ENCODE data around the gene PDE4D. TPM values are rescaled to one million over a fixed set of nuclear protein-coding genes. Genes with fewer than 3 reads are reported as not detected.

Gene PDE4D
- total RNA-seq, 2 experiments from 2014 or later = 164 to 175 TPM

GRCh38 chr5:59497207-59497606, 396.3 kb downstream of the PDE4D start:
- no peak overlapping the region for H3K27ac Mint-ChIP-seq
- POLR2A ChIA-PET = no interaction called here
- H3K4me1 ChIP-seq (ENCODE audit: insufficient read depth, low read length) = no peaks in the 10 kb centered on the region
- CTCF ChIA-PET = no interaction called here
- H3K9me3 Mint-ChIP-seq = no peaks in the 10 kb centered on the region
- no peaks in the 10 kb centered on the region for H3K27me3 ChIP-seq (ENCODE audit: control insufficient read depth in 1 of 2, insufficient read depth in 2 of 2, low read length in 2 of 2)
- no peaks in the 10 kb centered on the region for H3K27me3 Mint-ChIP-seq
- H3K27ac ChIP-seq (ENCODE audit: low read depth in 1 of 2, low read length in 2 of 2) = no peak overlapping the region
- no peak for ATAC-seq (ENCODE audit: poor library complexity)
- H3K36me3 ChIP-seq (ENCODE audit: insufficient read depth, low read length) = no peaks in the 10 kb centered on the region
- H3K4me1 Mint-ChIP-seq (ENCODE audit: low read depth) = no peaks in the 10 kb centered on the region
- no peak for TF ChIP-seq CTCF (IDR thresholded peaks at IDR 0.05)
- peaks cover 0 to 12% of the 10 kb centered on the region in 2 experiments for H3K9me3 ChIP-seq (ENCODE audit: control insufficient read depth in 1 of 2, insufficient read depth in 1 of 2, low read length in 2 of 2)
- no peak overlapping the region for H3K4me3 ChIP-seq (ENCODE audit: low read length)
- intact Hi-C loops (cut with DNase I, micrococcal nuclease) = no loop called here
- no peak overlapping the region for H3K4me3 Mint-ChIP-seq
- DNase-seq = no peak
- H3K36me3 Mint-ChIP-seq (ENCODE audit: low read depth) = no peaks in the 10 kb centered on the region

GRCh38 chr5:59496524-59497134, 396.9 kb downstream of the PDE4D start:
- TF ChIP-seq CTCF (IDR thresholded peaks at IDR 0.05) = peak; percentile 17
- H3K4me1 Mint-ChIP-seq (ENCODE audit: low read depth) = no peaks in the 10 kb centered on the region
- H3K27me3 Mint-ChIP-seq = no peaks in the 10 kb centered on the region
- H3K27ac Mint-ChIP-seq = no peak overlapping the region
- DNase-seq (no peak), ATAC-seq (ENCODE audit: poor library complexity) (no peak)
- H3K9me3 Mint-ChIP-seq = no peaks in the 10 kb centered on the region
- H3K4me3 ChIP-seq (ENCODE audit: low read length) = no peak overlapping the region
- no peaks in the 10 kb centered on the region for H3K36me3 ChIP-seq (ENCODE audit: insufficient read depth, low read length)
- CTCF ChIA-PET = no interaction called here
- H3K36me3 Mint-ChIP-seq (ENCODE audit: low read depth) = no peaks in the 10 kb centered on the region
- peaks cover 0 to 12% of the 10 kb centered on the region in 2 experiments for H3K9me3 ChIP-seq (ENCODE audit: control insufficient read depth in 1 of 2, insufficient read depth in 1 of 2, low read length in 2 of 2)
- no peaks in the 10 kb centered on the region for H3K27me3 ChIP-seq (ENCODE audit: control insufficient read depth in 1 of 2, insufficient read depth in 2 of 2, low read length in 2 of 2)
- no peak overlapping the region for H3K27ac ChIP-seq (ENCODE audit: low read depth in 1 of 2, low read length in 2 of 2)
- POLR2A ChIA-PET = no interaction called here
- H3K4me1 ChIP-seq (ENCODE audit: insufficient read depth, low read length) = no peaks in the 10 kb centered on the region
- intact Hi-C loops (cut with DNase I, micrococcal nuclease) = no loop called here
- no peak overlapping the region for H3K4me3 Mint-ChIP-seq

- no peak overlapping the region for H3K27ac Mint-ChIP-seq
- no peak for DNase-seq
- no peaks in the 10 kb centered on the region for H3K4me1 Mint-ChIP-seq (ENCODE audit: low read depth)
- no peak for TF ChIP-seq CTCF (IDR thresholded peaks at IDR 0.05)
- intact Hi-C loops (cut with DNase I, micrococcal nuclease) = no loop called here
- H3K4me3 Mint-ChIP-seq = no peak overlapping the region
- H3K27me3 Mint-ChIP-seq = no peaks in the 10 kb centered on the region
- no peak for ATAC-seq (ENCODE audit: poor library complexity)
- peaks cover 0 to 12% of the 10 kb centered on the region in 2 experiments for H3K9me3 ChIP-seq (ENCODE audit: control insufficient read depth in 1 of 2, insufficient read depth in 1 of 2, low read length in 2 of 2)
- no peaks in the 10 kb centered on the region for H3K27me3 ChIP-seq (ENCODE audit: control insufficient read depth in 1 of 2, insufficient read depth in 2 of 2, low read length in 2 of 2)
- no peaks in the 10 kb centered on the region for H3K36me3 ChIP-seq (ENCODE audit: insufficient read depth, low read length)
- no peaks in the 10 kb centered on the region for H3K9me3 Mint-ChIP-seq
- no peak overlapping the region for H3K4me3 ChIP-seq (ENCODE audit: low read length)
- ChIA-PET CTCF (no interaction called here), POLR2A (no interaction called here)
- H3K27ac ChIP-seq (ENCODE audit: low read depth in 1 of 2, low read length in 2 of 2) = no peak overlapping the region
- no peaks in the 10 kb centered on the region for H3K4me1 ChIP-seq (ENCODE audit: insufficient read depth, low read length)
- no peaks in the 10 kb centered on the region for H3K36me3 Mint-ChIP-seq (ENCODE audit: low read depth)
These were observed 401.6 kb downstream of the PDE4D start for GRCh38 chr5:59491945-59492344.
